ENCODE measurements around the gene OBP2A.

- TF ChIP-seq CTCF (IDR thresholded peaks at IDR 0.05; ENCODE audit: extremely low read depth in 1 of 2, insufficient read depth in 1 of 2, low read depth in 1 of 2, low read length in 2 of 2) (no peak), POLR2AphosphoS5 (IDR thresholded peaks at IDR 0.05; ENCODE audit: insufficient read depth, low read depth, low read length) (no peak), POLR2A (IDR thresholded peaks at IDR 0.05; ENCODE audit: low read depth, low read length) (no peak)
These were observed 19.7 kb downstream of the OBP2A start for GRCh38 chr9:135565636-135566035.
